HepG2 (cell line): Measurements from ENCODE around the gene SLC34A3. TPM values are rescaled to one million over a fixed set of nuclear protein-coding genes. Genes with fewer than 3 reads are reported as not detected.
A peak's percentile ranks its signal among the peaks of the same experiment; 100 is the strongest.

Experiments
- ATF7-NPFF ChIP-seq: sonication (generic); formaldehyde crosslinking; IDR thresholded peaks from 2 replicates; pipeline ENCODE4 v1.8.1; 2023; ENCODE audit warnings: mild to moderate bottlenecking, low read depth, missing genetic modification reagents, moderate library complexity
- BORCS8-MEF2B ChIP-seq: sonication (generic); formaldehyde crosslinking; IDR thresholded peaks from 2 replicates; pipeline ENCODE4 v1.8.0; 2022; ENCODE audit warnings: mild to moderate bottlenecking, missing genetic modification reagents
- JUN ChIP-seq: sonication (generic); formaldehyde crosslinking; IDR thresholded peaks from 2 replicates; pipeline ENCODE4 v1.4.0; 2020; ENCODE audit warnings: mild to moderate bottlenecking, missing genetic modification reagents
- MYC ChIP-seq: sonication (generic); formaldehyde crosslinking; IDR thresholded peaks from 2 replicates; pipeline ENCODE4 v1.9.0; 2021; ENCODE audit warnings: missing genetic modification reagents, borderline replicate concordance
- NFE2L2 ChIP-seq: fragments of 150-350 bp; IDR thresholded peaks from 2 replicates; pipeline ENCODE4 v1.6.1; 2014; ENCODE audit warnings: low read length
- NONO ChIP-seq, 2 experiments: fragments of 450-650 bp in 1 of 2; sonication (generic) in 1 of 2; formaldehyde crosslinking in 1 of 2; IDR thresholded peaks in 1 of 2; conservative IDR thresholded peaks in 1 of 2; 2 replicates each; pipeline versions ENCODE4 v1.6.1 to v1.8.0; 2017 to 2022; ENCODE audit warnings: mild to moderate bottlenecking in 1 of 2, missing genetic modification reagents in 1 of 2, moderate library complexity in 1 of 2
- RBFOX2 ChIP-seq: fragments of 200-400 bp; formaldehyde crosslinking; IDR thresholded peaks from 2 replicates; pipeline ENCODE4 v1.6.1; 2017; ENCODE audit warnings: low read depth, mild to moderate bottlenecking, low read length
- RFXAP ChIP-seq: sonication (generic); formaldehyde crosslinking; IDR thresholded peaks from 2 replicates; pipeline ENCODE4 v1.4.0; 2020; ENCODE audit warnings: missing genetic modification reagents, borderline replicate concordance
- SAP130 ChIP-seq: IDR thresholded peaks from 2 replicates; pipeline ENCODE4 v1.6.1; 2016; ENCODE audit warnings: low read depth
- SMAD9 ChIP-seq: sonication (generic); formaldehyde crosslinking; IDR thresholded peaks from 2 replicates; pipeline ENCODE4 v1.5.1; 2020; ENCODE audit warnings: mild to moderate bottlenecking, missing genetic modification reagents
- SP1 ChIP-seq, 2 experiments: fragments of 450-650 bp in 1 of 2; sonication (generic) in 1 of 2; formaldehyde crosslinking in 1 of 2; IDR thresholded peaks; 2 replicates each; pipeline versions ENCODE4 v1.4.0 to v1.6.1; 2016 to 2020; ENCODE audit warnings: missing genetic modification reagents in 1 of 2
- TEAD2 ChIP-seq: sonication (generic); formaldehyde crosslinking; IDR thresholded peaks from 2 replicates; pipeline ENCODE4 v1.9.0; 2021; ENCODE audit warnings: missing genetic modification reagents
- TSC22D2 ChIP-seq: sonication (generic); formaldehyde crosslinking; IDR thresholded peaks from 2 replicates; pipeline ENCODE4 v1.5.1; 2020; ENCODE audit warnings: missing genetic modification reagents, mild to moderate bottlenecking, borderline replicate concordance
- YY1 ChIP-seq: IDR thresholded peaks from 2 replicates; pipeline ENCODE4 v1.6.1; 2011; ENCODE audit warnings: low read length, low read depth, moderate library complexity, mild to moderate bottlenecking; ENCODE audit not compliant: insufficient read depth, insufficient replicate concordance
- ZBTB39 ChIP-seq: sonication (generic); formaldehyde crosslinking; IDR thresholded peaks from 2 replicates; pipeline ENCODE4 v1.5.0; 2020; ENCODE audit warnings: missing genetic modification reagents
- ZMYM4 ChIP-seq: sonication (generic); formaldehyde crosslinking; IDR thresholded peaks from 2 replicates; pipeline ENCODE4 v1.8.1; 2023; ENCODE audit warnings: mild to moderate bottlenecking, missing genetic modification reagents
- ZNF138 ChIP-seq: sonication (generic); formaldehyde crosslinking; IDR thresholded peaks from 2 replicates; pipeline ENCODE4 v1.5.0; 2020; ENCODE audit warnings: mild to moderate bottlenecking, low read depth, missing genetic modification reagents
- ZNF143 ChIP-seq: sonication (generic); formaldehyde crosslinking; IDR thresholded peaks from 2 replicates; pipeline ENCODE4 v1.4.0; 2020; ENCODE audit warnings: missing genetic modification reagents
- ZNF24 ChIP-seq: fragments of 450-650 bp; IDR thresholded peaks from 2 replicates; pipeline ENCODE4 v1.6.1; 2017; ENCODE audit warnings: antibody characterized with exemption, mild to moderate bottlenecking
- ZNF431 ChIP-seq: sonication (generic); formaldehyde crosslinking; IDR thresholded peaks from 2 replicates; pipeline ENCODE4 v1.9.0; 2022; ENCODE audit warnings: missing genetic modification reagents, low read depth, mild to moderate bottlenecking, borderline replicate concordance
- ZNF460 ChIP-seq: sonication (generic); formaldehyde crosslinking; IDR thresholded peaks from 2 replicates; pipeline ENCODE4 v1.5.1; 2020; ENCODE audit warnings: missing genetic modification reagents, mild to moderate bottlenecking, borderline replicate concordance
- ZNF557 ChIP-seq: sonication (generic); formaldehyde crosslinking; IDR thresholded peaks from 2 replicates; pipeline ENCODE4 v1.4.0; 2020; ENCODE audit warnings: missing genetic modification reagents
- ZNF614 ChIP-seq: IDR thresholded peaks from 2 replicates; pipeline ENCODE4 v1.6.1; 2018; ENCODE audit warnings: missing biosample characterization, missing genetic modification reagents, inconsistent platforms, borderline replicate concordance
- ZNF615 ChIP-seq: sonication (generic); formaldehyde crosslinking; IDR thresholded peaks from 2 replicates; pipeline ENCODE4 v1.5.0; 2020; ENCODE audit warnings: mild to moderate bottlenecking, missing genetic modification reagents, borderline replicate concordance
- ZNF761 ChIP-seq: sonication (generic); formaldehyde crosslinking; conservative IDR thresholded peaks from 2 replicates; pipeline ENCODE4 v1.4.0; 2020; ENCODE audit warnings: mild to moderate bottlenecking, missing genetic modification reagents
- polyA plus RNA-seq, 8 experiments: library from polyadenylated mRNA; depleted of rRNA in 3 of 8; stranded (reverse) in 7 of 8; unstranded in 1 of 8; fragments of >200 nt; fragmentation: Illumina TruSeq in 4 of 8; extraction: Trizol in 4 of 8; gene quantifications; 2 replicates each; pipeline versions ENCODE4 v1.2.1 to v1.2.3, GENCODE V29; 2011 to 2016; ENCODE audit warnings: low read depth in 4 of 8, missing spikeins in 1 of 8, mixed read lengths in 1 of 8; ENCODE audit not compliant: insufficient read depth in 1 of 8
- total RNA-seq, 5 experiments: library from RNA; depleted of rRNA; stranded (reverse); fragments of >200 nt; fragmentation: Illumina TruSeq; extraction: Trizol; gene quantifications; 2 replicates each; pipeline ENCODE4 v1.2.3, GENCODE V29; 2016; ENCODE audit warnings: low read depth in 1 of 5
- TF ChIP-seq, protein P1 (sequence below): IDR thresholded peaks from 2 replicates; pipeline ENCODE4 v1.6.1; 2016; ENCODE audit warnings: low read depth, borderline replicate concordance
- TF ChIP-seq, protein P2 (sequence below): sonication (generic); formaldehyde crosslinking; conservative IDR thresholded peaks from 2 replicates; pipeline ENCODE4 v1.5.0; 2020; ENCODE audit warnings: missing genetic modification reagents

SLC34A3 gene
- total and polyA plus RNA-seq, 2 of the 13 experiments (the other 11 are each of a cell fraction or from before 2014, with no cell fraction given): 0.07 to 1.0 TPM

DNA sequence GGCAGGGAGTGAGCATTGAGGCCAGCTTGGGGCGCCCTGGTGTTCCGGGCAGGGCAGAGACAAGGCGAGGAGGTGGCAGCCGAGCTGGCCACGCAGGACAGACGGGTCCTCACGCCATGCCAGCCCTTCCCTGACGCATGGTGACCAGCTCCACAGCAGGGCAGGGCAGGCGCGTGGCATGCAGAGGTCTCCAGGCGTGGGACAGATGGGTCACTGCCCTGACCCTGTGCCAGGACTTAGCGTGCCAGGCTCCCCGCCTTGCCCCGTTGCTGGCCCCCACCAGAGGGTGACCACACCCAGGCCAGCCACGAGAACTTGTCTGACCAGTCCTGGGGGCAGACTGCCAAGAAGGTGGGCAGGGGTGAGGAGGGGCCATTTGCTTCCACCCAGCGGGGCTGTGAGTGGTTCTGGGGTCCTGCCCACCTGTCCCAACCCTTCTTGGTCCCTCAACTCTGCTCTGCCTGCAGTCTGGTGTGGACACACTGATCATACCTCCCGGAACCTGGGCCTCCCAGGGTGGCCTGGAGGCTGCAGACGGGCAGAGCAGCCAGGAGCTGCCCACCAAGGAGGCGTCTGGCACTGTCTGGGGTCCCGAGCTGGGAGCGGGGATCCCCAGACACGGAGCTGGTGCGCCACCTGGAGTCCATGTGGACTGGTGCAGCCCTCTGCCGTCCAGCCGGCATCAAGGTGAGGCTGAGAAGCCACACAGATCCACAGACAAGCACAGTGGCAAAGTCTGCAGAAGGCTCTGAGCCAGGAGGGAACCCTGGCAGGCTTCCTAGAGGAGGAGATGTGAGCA is 3.4 kb upstream of the SLC34A3 start, which contains the start of gene RNF224 (continued):
- TF ChIP-seq SAP130 (CRISPR knock-in tag) (peak; percentile 50; the same call in 1 of the 2 replicates), NFE2L2 (no peak), YY1 (peak; percentile 13), ZNF431 (CRISPR knock-in tag) (no peak), ZMYM4 (CRISPR knock-in tag) (0 out of 2 replicates have a peak, but pooled peaks have one; percentile 24), BORCS8-MEF2B (CRISPR knock-in tag) (no peak), SP1 (IDR thresholded peaks at IDR 0.05) (no peak), SP1 (CRISPR knock-in tag; IDR thresholded peaks at IDR 0.05) (peak; percentile 27; the same call in 1 of the 2 replicates), ZNF557 (CRISPR knock-in tag) (no peak), SMAD9 (no peak), RFXAP (CRISPR knock-in tag) (peak; percentile 45; the same call in 1 of the 2 replicates), TEAD2 (CRISPR knock-in tag) (no peak), ZBTB39 (CRISPR knock-in tag) (0 out of 2 replicates have a peak, but pooled peaks have one; percentile 22), ZNF460 (no peak), TSC22D2 (CRISPR knock-in tag) (0 out of 2 replicates have a peak, but pooled peaks have one; percentile 23), RBFOX2 (no peak), MYC (CRISPR knock-in tag) (0 out of 2 replicates have a peak, but pooled peaks have one; percentile 31), ZNF761 (CRISPR knock-in tag) (no peak), ZNF614 (no peak), NONO (IDR thresholded peaks at IDR 0.05) (no peak), NONO (CRISPR knock-in tag; conservative IDR thresholded peaks at IDR 0.05) (peak; percentile 57; the same call in 1 of the 2 replicates), JUN (CRISPR knock-in tag) (no peak), ZNF143 (no peak), ZNF615 (CRISPR knock-in tag) (no peak), ZNF138 (no peak), ZNF24 (no peak), ATF7-NPFF (CRISPR knock-in tag) (no peak)
- TF ChIP-seq, protein P1, sequence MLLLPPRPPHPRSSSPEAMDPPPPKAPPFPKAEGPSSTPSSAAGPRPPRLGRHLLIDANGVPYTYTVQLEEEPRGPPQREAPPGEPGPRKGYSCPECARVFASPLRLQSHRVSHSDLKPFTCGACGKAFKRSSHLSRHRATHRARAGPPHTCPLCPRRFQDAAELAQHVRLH: peak; percentile 61; the same call in 1 of the 2 replicates
- TF ChIP-seq, protein P2, sequence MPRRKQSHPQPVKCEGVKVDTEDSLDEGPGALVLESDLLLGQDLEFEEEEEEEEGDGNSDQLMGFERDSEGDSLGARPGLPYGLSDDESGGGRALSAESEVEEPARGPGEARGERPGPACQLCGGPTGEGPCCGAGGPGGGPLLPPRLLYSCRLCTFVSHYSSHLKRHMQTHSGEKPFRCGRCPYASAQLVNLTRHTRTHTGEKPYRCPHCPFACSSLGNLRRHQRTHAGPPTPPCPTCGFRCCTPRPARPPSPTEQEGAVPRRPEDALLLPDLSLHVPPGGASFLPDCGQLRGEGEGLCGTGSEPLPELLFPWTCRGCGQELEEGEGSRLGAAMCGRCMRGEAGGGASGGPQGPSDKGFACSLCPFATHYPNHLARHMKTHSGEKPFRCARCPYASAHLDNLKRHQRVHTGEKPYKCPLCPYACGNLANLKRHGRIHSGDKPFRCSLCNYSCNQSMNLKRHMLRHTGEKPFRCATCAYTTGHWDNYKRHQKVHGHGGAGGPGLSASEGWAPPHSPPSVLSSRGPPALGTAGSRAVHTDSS (CRISPR knock-in tag): no peak
